GM23248 (cell line): ENCODE data around the gene DSE. TPM values are rescaled to one million over a fixed set of nuclear protein-coding genes. Genes with fewer than 3 reads are reported as not detected.

Source experiments
- DNase-seq: peaks from one replicate; pipeline ENCODE4 v3.0.0-alpha.2; 2015
- H2AFZ ChIP-seq: fragments of 200-600 bp; sonication (generic); 2 replicates; pipeline ENCODE4 v1.6.1; 2016; ENCODE audit warnings: antibody characterized with exemption
- H3F3A ChIP-seq: fragments of 200-600 bp; sonication (generic); 2 replicates; pipeline ENCODE4 v1.6.1; 2016; ENCODE audit warnings: mild to moderate bottlenecking, antibody characterized with exemption, mixed run types; ENCODE audit not compliant: insufficient read depth
- H3K27ac ChIP-seq: fragments of 200-600 bp; sonication (generic); 2 replicates; pipeline ENCODE4 v1.5.1; 2016; ENCODE audit warnings: mild to moderate bottlenecking
- H3K27me3 ChIP-seq: fragments of 200-600 bp; sonication (generic); replicated peaks from 2 replicates; pipeline ENCODE4 v1.6.1; 2016; ENCODE audit warnings: mild to moderate bottlenecking; ENCODE audit not compliant: insufficient read depth
- H3K36me3 ChIP-seq: fragments of 200-600 bp; sonication (generic); 2 replicates; pipeline ENCODE4 v1.6.1; 2016; ENCODE audit warnings: low read depth, mild to moderate bottlenecking
- H3K4me1 ChIP-seq: fragments of 200-600 bp; sonication (generic); 2 replicates; pipeline ENCODE4 v1.6.1; 2016; ENCODE audit warnings: mild to moderate bottlenecking; ENCODE audit not compliant: insufficient read depth
- H3K4me2 ChIP-seq: fragments of 200-600 bp; sonication (generic); one replicate; pipeline ENCODE4 v1.6.1; 2016; ENCODE audit warnings: mild to moderate bottlenecking; ENCODE audit not compliant: unreplicated experiment
- H3K4me3 ChIP-seq: fragments of 200-600 bp; sonication (generic); 2 replicates; pipeline ENCODE4 v1.5.1; 2016; ENCODE audit warnings: mild to moderate bottlenecking
- H3K79me2 ChIP-seq: fragments of 200-600 bp; sonication (generic); 2 replicates; pipeline ENCODE4 v1.6.1; 2016; ENCODE audit warnings: mild to moderate bottlenecking; ENCODE audit not compliant: insufficient read depth
- H3K9ac ChIP-seq: fragments of 200-600 bp; sonication (generic); 2 replicates; pipeline ENCODE4 v1.6.1; 2016; ENCODE audit warnings: mild to moderate bottlenecking
- H3K9me2 ChIP-seq: fragments of 200-600 bp; sonication (generic); 2 replicates; pipeline ENCODE4 v1.6.1; 2016; ENCODE audit warnings: mixed run types, mild to moderate bottlenecking, moderate library complexity; ENCODE audit not compliant: insufficient read depth
- H3K9me3 ChIP-seq: fragments of 200-600 bp; sonication (generic); one replicate; pipeline ENCODE4 v1.6.1; 2017; ENCODE audit warnings: low read depth
- H4K20me1 ChIP-seq: fragments of 200-600 bp; sonication (generic); 2 replicates; pipeline ENCODE4 v1.6.0; 2016; ENCODE audit not compliant: insufficient read depth
- EZH2 ChIP-seq: fragments of 200-600 bp; sonication (generic); IDR thresholded peaks from 2 replicates; pipeline ENCODE4 v1.6.1; 2018; ENCODE audit warnings: antibody characterized with exemption, mild to moderate bottlenecking; ENCODE audit not compliant: insufficient read depth, poor library complexity, severe bottlenecking
- EZH2phosphoT487 ChIP-seq: fragments of 200-600 bp; sonication (generic); IDR thresholded peaks from 2 replicates; pipeline ENCODE4 v1.6.1; 2018; ENCODE audit warnings: antibody characterized with exemption, moderate library complexity, mild to moderate bottlenecking, low read depth; ENCODE audit not compliant: insufficient read depth
- WGBS, 2 experiments: methylation state at CpG; one replicate each; pipeline ENCODE4 v1.1.6; 2015 to 2017; ENCODE audit warnings: low lambda C conversion rate in 2 of 2, low coverage in 1 of 2; ENCODE audit errors: missing lambda C conversion rate in 2 of 2; 5-methylcytosine and 5-hydroxymethylcytosine counted together
- in situ Hi-C: fragments of 300-500 bp; cut with MboI; formaldehyde crosslinking; loops from 2 replicates; pipeline ENCODE4 v1.15.0; 2020
- polyA plus RNA-seq: library from polyadenylated mRNA; unstranded; fragments of >200 nt; fragmentation: Nextera tagmentation; extraction: Ambion mirVana; gene quantifications from 2 replicates; pipeline ENCODE4 v1.2.1, GENCODE V29; 2016
- total RNA-seq: library from RNA; depleted of rRNA; stranded (reverse); fragments of >200 nt; shearing (Covaris generic); gene quantifications from 2 replicates; pipeline ENCODE4 v1.2.3, GENCODE V29; 2014

Gene DSE
- total and polyA plus RNA-seq, 2 experiments from 2014 or later, result 42.7 to 83.9 TPM

DNA sequence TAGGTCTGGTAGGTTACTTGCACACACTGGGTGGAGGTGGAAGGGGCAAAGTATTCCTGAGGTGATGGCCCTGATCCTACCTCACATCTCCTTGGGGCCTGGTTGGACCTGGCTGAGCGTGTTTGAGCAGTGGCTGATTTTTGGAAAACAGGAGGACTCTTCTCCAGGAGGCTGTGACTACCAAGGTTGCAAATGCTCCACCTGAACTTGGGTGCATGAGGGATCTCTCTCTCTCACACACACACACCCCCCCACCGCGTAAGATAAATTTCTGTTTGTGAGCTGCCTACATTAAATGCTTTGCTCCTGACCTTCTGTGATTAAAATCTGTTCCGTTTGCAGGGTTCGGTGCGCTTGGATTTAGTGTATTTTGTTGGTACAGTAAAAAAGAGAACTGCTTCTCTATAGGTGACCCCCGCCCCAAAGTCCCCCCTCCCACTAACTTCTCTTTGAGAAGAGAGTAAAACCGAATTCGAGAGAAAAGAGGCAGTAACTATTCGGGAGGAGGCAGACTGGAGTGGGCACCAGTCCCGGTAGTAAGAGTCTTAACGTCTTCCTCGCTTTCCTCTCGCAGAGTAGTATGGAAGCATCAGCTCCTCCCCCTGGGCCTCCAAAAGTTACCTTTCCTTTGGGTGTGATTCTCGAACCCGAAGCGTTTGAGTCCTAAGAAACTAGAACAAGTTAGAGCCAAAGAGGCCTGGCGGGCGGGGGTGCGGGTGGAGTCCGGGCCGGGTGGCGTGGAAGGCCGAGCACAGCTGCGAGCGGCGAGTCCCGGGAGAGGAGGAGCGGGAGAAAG lies 585 bp upstream of the DSE start:
- peak overlapping the region; percentile 82 for H3K4me3 ChIP-seq
- H3K4me2 ChIP-seq, result peak overlapping the region; percentile 99
- H3F3A ChIP-seq, result peaks cover 5% of the 10 kb centered on the region
- 7 to 8% methylated on average over 20 to 29 of the region's 29 CpGs for WGBS, 2 experiments
- H3K79me2 ChIP-seq, result peaks cover 50% of the 10 kb centered on the region
- H3K4me1 ChIP-seq, result peaks cover 14% of the 10 kb centered on the region
- no peaks in the 10 kb centered on the region for H3K9me2 ChIP-seq
- H3K27me3 ChIP-seq, result no peaks in the 10 kb centered on the region
- H4K20me1 ChIP-seq, result no peaks in the 10 kb centered on the region
- peak overlapping the region; percentile 90 for H3K9ac ChIP-seq
- DNase-seq, result no peak
- H3K36me3 ChIP-seq, result no peaks in the 10 kb centered on the region
- TF ChIP-seq EZH2phosphoT487 (no peak), EZH2 (no peak)
- H2AFZ ChIP-seq, result peak overlapping the region; percentile 89
- peak overlapping the region; percentile 87 for H3K27ac ChIP-seq
- in situ Hi-C loops, result no loop called here
- H3K9me3 ChIP-seq, result no peaks in the 10 kb centered on the region

GRCh38 chr6:116371120-116371917 lies 572 bp downstream of the DSE start:
- 0 to 1% methylated on average over 49 to 67 of the region's 75 CpGs for WGBS, 2 experiments
- DNase-seq, result peak; percentile 98
- Histone ChIP-seq H3K9me2 (no peaks in the 10 kb centered on the region), H3K4me1 (peaks cover 14% of the 10 kb centered on the region), H3K4me2 (peak overlapping the region; percentile 99), H3K27me3 (no peaks in the 10 kb centered on the region), H3K27ac (peak overlapping the region; percentile 87), H3K9me3 (no peaks in the 10 kb centered on the region), H3K4me3 (peak overlapping the region; percentile 82), H3K9ac (peak overlapping the region; percentile 90), H3K36me3 (0 out of 2 replicates have a peak, but pooled peaks cover 3% of the 10 kb centered on the region), H3F3A (peaks cover 5% of the 10 kb centered on the region), H3K79me2 (peaks cover 62% of the 10 kb centered on the region), H4K20me1 (no peaks in the 10 kb centered on the region), H2AFZ (peak overlapping the region; percentile 89)
- in situ Hi-C loops, result no loop called here
- TF ChIP-seq EZH2phosphoT487 (no peak), EZH2 (no peak)

DNA sequence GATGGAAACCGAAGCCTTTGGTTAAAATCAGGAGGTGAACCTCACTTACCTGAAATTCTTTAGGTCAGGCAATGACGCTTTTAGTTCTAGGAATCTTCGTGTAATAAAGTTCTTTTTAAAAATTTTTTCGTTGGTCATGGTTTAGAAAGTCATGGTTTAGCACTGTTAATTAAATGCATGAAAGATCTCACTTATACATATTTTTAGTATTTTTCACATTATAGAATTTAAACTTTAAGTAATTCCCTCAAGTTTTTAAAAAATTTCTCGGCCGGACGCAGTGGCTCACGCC lies 1.1 kb downstream of the DSE start:
- peak overlapping the region; percentile 99 for H3K4me2 ChIP-seq
- no peaks in the 10 kb centered on the region for H3K9me2 ChIP-seq
- peaks cover 5% of the 10 kb centered on the region for H3F3A ChIP-seq
- H3K36me3 ChIP-seq, result 0 out of 2 replicates have a peak, but pooled peaks cover 3% of the 10 kb centered on the region
- H4K20me1 ChIP-seq, result peaks cover 1% of the 10 kb centered on the region; the same call in 1 of the 2 replicates
- H3K27ac ChIP-seq, result peak overlapping the region; percentile 87
- no peak for TF ChIP-seq EZH2phosphoT487
- no peak for TF ChIP-seq EZH2
- H3K4me3 ChIP-seq, result peak overlapping the region; percentile 82
- H3K79me2 ChIP-seq, result peaks cover 67% of the 10 kb centered on the region
- peak overlapping the region; percentile 89 for H2AFZ ChIP-seq
- H3K9ac ChIP-seq, result peak overlapping the region; percentile 90
- no peak for DNase-seq
- peaks cover 14% of the 10 kb centered on the region for H3K4me1 ChIP-seq
- no peaks in the 10 kb centered on the region for H3K9me3 ChIP-seq
- 40 to 45% methylated on average over 8 of the region's 8 CpGs for WGBS, 2 experiments
- no peaks in the 10 kb centered on the region for H3K27me3 ChIP-seq
- in situ Hi-C loops, result no loop called here

DNA sequence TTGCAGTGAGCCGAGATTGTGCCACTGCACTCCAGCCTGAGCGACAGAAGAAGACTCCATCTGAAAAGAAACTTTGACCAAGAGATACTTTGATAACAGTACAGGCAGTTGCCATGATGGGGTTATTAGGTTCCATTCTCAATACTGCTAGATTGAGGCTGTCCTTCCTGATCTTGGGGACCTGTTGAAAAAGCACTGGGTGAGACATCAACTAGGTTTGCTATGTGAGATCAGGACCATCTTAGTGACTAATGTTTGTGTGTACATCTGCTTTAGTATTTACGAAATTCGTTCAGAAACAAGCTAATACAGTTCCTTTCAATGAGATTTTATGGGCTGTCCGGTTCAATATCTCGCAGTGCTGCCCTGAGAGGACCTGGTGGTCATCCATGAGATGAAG lies 2.6 kb downstream of the DSE start:
- peaks cover 3% of the 10 kb centered on the region; the same call in 1 of the 2 replicates for H4K20me1 ChIP-seq
- H3F3A ChIP-seq, result peaks cover 5% of the 10 kb centered on the region
- peak; percentile 45 for DNase-seq
- peak overlapping the region; percentile 99 for H3K4me2 ChIP-seq
- no peak overlapping the region for H2AFZ ChIP-seq
- 0 out of 2 replicates have a peak overlapping the region, but pooled peaks have one; percentile 82 for H3K4me3 ChIP-seq
- 87 to 88% methylated on average over 6 of the region's 6 CpGs for WGBS, 2 experiments
- H3K27ac ChIP-seq, result no peak overlapping the region
- 0 out of 2 replicates have a peak, but pooled peaks cover 3% of the 10 kb centered on the region for H3K36me3 ChIP-seq
- in situ Hi-C loops, result no loop called here
- H3K4me1 ChIP-seq, result peaks cover 14% of the 10 kb centered on the region
- peaks cover 82% of the 10 kb centered on the region for H3K79me2 ChIP-seq
- TF ChIP-seq EZH2phosphoT487, result no peak
- TF ChIP-seq EZH2, result no peak
- H3K9me2 ChIP-seq, result no peaks in the 10 kb centered on the region
- no peak overlapping the region for H3K9ac ChIP-seq
- H3K9me3 ChIP-seq, result no peaks in the 10 kb centered on the region
- no peaks in the 10 kb centered on the region for H3K27me3 ChIP-seq
